AG09319 (cell line): ENCODE measurements around the gene GRWD1.
A peak's percentile ranks its signal among the peaks of the same experiment; 100 is the strongest.

ENCODE experiments used
- DNase-seq: peaks from one replicate; pipeline ENCODE4 v3.0.0-alpha.2; 2010; ENCODE audit warnings: low read depth; ENCODE audit errors: extremely low read depth
- TF ChIP-seq, protein P1 (sequence below): IDR thresholded peaks from 2 replicates; pipeline ENCODE4 v1.5.1; 2011; ENCODE audit warnings: low read depth, mild to moderate bottlenecking, inconsistent platforms, low read length, moderate library complexity

GRWD1 gene

GRCh38 chr19:48445606-48446481, at the start of gene GRWD1:
Gene GRWD1, plus strand, starts transcription at chr19:48445983. Its CDS starts 23 bp downstream, at chr19:48446006.
- peak; percentile 79 for DNase-seq
- TF ChIP-seq, protein P1, sequence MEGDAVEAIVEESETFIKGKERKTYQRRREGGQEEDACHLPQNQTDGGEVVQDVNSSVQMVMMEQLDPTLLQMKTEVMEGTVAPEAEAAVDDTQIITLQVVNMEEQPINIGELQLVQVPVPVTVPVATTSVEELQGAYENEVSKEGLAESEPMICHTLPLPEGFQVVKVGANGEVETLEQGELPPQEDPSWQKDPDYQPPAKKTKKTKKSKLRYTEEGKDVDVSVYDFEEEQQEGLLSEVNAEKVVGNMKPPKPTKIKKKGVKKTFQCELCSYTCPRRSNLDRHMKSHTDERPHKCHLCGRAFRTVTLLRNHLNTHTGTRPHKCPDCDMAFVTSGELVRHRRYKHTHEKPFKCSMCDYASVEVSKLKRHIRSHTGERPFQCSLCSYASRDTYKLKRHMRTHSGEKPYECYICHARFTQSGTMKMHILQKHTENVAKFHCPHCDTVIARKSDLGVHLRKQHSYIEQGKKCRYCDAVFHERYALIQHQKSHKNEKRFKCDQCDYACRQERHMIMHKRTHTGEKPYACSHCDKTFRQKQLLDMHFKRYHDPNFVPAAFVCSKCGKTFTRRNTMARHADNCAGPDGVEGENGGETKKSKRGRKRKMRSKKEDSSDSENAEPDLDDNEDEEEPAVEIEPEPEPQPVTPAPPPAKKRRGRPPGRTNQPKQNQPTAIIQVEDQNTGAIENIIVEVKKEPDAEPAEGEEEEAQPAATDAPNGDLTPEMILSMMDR: no peak; the same call in none of the 2 replicates

GRCh38 chr19:48396016-48396823, 49.6 kb upstream of the GRWD1 start:
- TF ChIP-seq, protein P1: no peak
- DNase-seq: no peak

- DNase-seq: no peak
- TF ChIP-seq, protein P1: no peak
Measured at GRCh38 chr19:48396824-48397176, 49.0 kb upstream of the GRWD1 start.

GRCh38 chr19:48397263-48398101, 48.3 kb upstream of the GRWD1 start:
- DNase-seq: no peak
- TF ChIP-seq, protein P1: no peak

DNA sequence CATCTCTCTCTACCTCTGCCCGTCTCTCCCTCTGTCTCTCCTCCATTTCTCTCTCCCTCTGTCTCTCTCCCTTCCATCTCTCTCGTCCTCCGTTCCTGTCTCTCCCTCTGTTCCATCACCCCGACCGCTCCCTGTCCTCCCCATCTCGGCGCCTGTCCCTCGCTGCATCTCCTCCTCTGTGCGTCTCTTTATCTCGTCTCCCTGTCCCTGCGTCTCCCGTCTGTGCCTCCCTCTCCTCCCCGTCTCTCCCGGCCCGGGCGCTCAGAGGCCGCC, 47.7 kb upstream of the GRWD1 start:
- TF ChIP-seq, protein P1: no peak
- DNase-seq: no peak

GRCh38 chr19:48398375-48399235, 47.2 kb upstream of the GRWD1 start:
- TF ChIP-seq, protein P1: no peak
- DNase-seq: peak; percentile 41
